GM23248 (cell line): ENCODE measurements around the gene C1QTNF6. TPM values are rescaled to one million over a fixed set of nuclear protein-coding genes. Genes with fewer than 3 reads are reported as not detected.
A peak's percentile ranks its signal among the peaks of the same experiment; 100 is the strongest.

ENCODE experiments used
- DNase-seq: peaks from one replicate; pipeline ENCODE4 v3.0.0-alpha.2; 2015
- H2AFZ ChIP-seq: fragments of 200-600 bp; sonication (generic); 2 replicates; pipeline ENCODE4 v1.6.1; 2016; ENCODE audit warnings: antibody characterized with exemption
- H3F3A ChIP-seq: fragments of 200-600 bp; sonication (generic); 2 replicates; pipeline ENCODE4 v1.6.1; 2016; ENCODE audit warnings: mild to moderate bottlenecking, antibody characterized with exemption, mixed run types; ENCODE audit not compliant: insufficient read depth
- H3K27ac ChIP-seq: fragments of 200-600 bp; sonication (generic); 2 replicates; pipeline ENCODE4 v1.5.1; 2016; ENCODE audit warnings: mild to moderate bottlenecking
- H3K27me3 ChIP-seq: fragments of 200-600 bp; sonication (generic); replicated peaks from 2 replicates; pipeline ENCODE4 v1.6.1; 2016; ENCODE audit warnings: mild to moderate bottlenecking; ENCODE audit not compliant: insufficient read depth
- H3K36me3 ChIP-seq: fragments of 200-600 bp; sonication (generic); 2 replicates; pipeline ENCODE4 v1.6.1; 2016; ENCODE audit warnings: low read depth, mild to moderate bottlenecking
- H3K4me1 ChIP-seq: fragments of 200-600 bp; sonication (generic); 2 replicates; pipeline ENCODE4 v1.6.1; 2016; ENCODE audit warnings: mild to moderate bottlenecking; ENCODE audit not compliant: insufficient read depth
- H3K4me2 ChIP-seq: fragments of 200-600 bp; sonication (generic); one replicate; pipeline ENCODE4 v1.6.1; 2016; ENCODE audit warnings: mild to moderate bottlenecking; ENCODE audit not compliant: unreplicated experiment
- H3K4me3 ChIP-seq: fragments of 200-600 bp; sonication (generic); 2 replicates; pipeline ENCODE4 v1.5.1; 2016; ENCODE audit warnings: mild to moderate bottlenecking
- H3K79me2 ChIP-seq: fragments of 200-600 bp; sonication (generic); 2 replicates; pipeline ENCODE4 v1.6.1; 2016; ENCODE audit warnings: mild to moderate bottlenecking; ENCODE audit not compliant: insufficient read depth
- H3K9ac ChIP-seq: fragments of 200-600 bp; sonication (generic); 2 replicates; pipeline ENCODE4 v1.6.1; 2016; ENCODE audit warnings: mild to moderate bottlenecking
- H3K9me2 ChIP-seq: fragments of 200-600 bp; sonication (generic); 2 replicates; pipeline ENCODE4 v1.6.1; 2016; ENCODE audit warnings: mixed run types, mild to moderate bottlenecking, moderate library complexity; ENCODE audit not compliant: insufficient read depth
- H3K9me3 ChIP-seq: fragments of 200-600 bp; sonication (generic); one replicate; pipeline ENCODE4 v1.6.1; 2017; ENCODE audit warnings: low read depth
- H4K20me1 ChIP-seq: fragments of 200-600 bp; sonication (generic); 2 replicates; pipeline ENCODE4 v1.6.0; 2016; ENCODE audit not compliant: insufficient read depth
- EZH2 ChIP-seq: fragments of 200-600 bp; sonication (generic); IDR thresholded peaks from 2 replicates; pipeline ENCODE4 v1.6.1; 2018; ENCODE audit warnings: antibody characterized with exemption, mild to moderate bottlenecking; ENCODE audit not compliant: insufficient read depth, poor library complexity, severe bottlenecking
- EZH2phosphoT487 ChIP-seq: fragments of 200-600 bp; sonication (generic); IDR thresholded peaks from 2 replicates; pipeline ENCODE4 v1.6.1; 2018; ENCODE audit warnings: antibody characterized with exemption, moderate library complexity, mild to moderate bottlenecking, low read depth; ENCODE audit not compliant: insufficient read depth
- WGBS, 2 experiments: methylation state at CpG; one replicate each; pipeline ENCODE4 v1.1.6; 2015 to 2017; ENCODE audit warnings: low lambda C conversion rate in 2 of 2, low coverage in 1 of 2; ENCODE audit errors: missing lambda C conversion rate in 2 of 2; 5-methylcytosine and 5-hydroxymethylcytosine counted together
- in situ Hi-C: fragments of 300-500 bp; cut with MboI; formaldehyde crosslinking; loops from 2 replicates; pipeline ENCODE4 v1.15.0; 2020
- polyA plus RNA-seq: library from polyadenylated mRNA; unstranded; fragments of >200 nt; fragmentation: Nextera tagmentation; extraction: Ambion mirVana; gene quantifications from 2 replicates; pipeline ENCODE4 v1.2.1, GENCODE V29; 2016
- total RNA-seq: library from RNA; depleted of rRNA; stranded (reverse); fragments of >200 nt; shearing (Covaris generic); gene quantifications from 2 replicates; pipeline ENCODE4 v1.2.3, GENCODE V29; 2014

The C1QTNF6 gene
- total and polyA plus RNA-seq, 2 experiments from 2014 or later, result 4.0 to 8.9 TPM

- peak overlapping the region; percentile 72 for H3K4me2 ChIP-seq
- H3K4me1 ChIP-seq, result peaks cover 23% of the 10 kb centered on the region
- 67 to 70% methylated on average over 17 to 20 of the region's 20 CpGs for WGBS, 2 experiments
- H3K9me3 ChIP-seq, result no peaks in the 10 kb centered on the region
- peak overlapping the region; percentile 55; the same call in 1 of the 2 replicates for H3K9ac ChIP-seq
- H3K4me3 ChIP-seq, result no peak overlapping the region
- H3K27me3 ChIP-seq, result no peaks in the 10 kb centered on the region
- no peaks in the 10 kb centered on the region for H3K36me3 ChIP-seq
- DNase-seq, result peak; percentile 53
- peaks cover 13% of the 10 kb centered on the region; the same call in 1 of the 2 replicates for H3F3A ChIP-seq
- H3K79me2 ChIP-seq, result no peaks in the 10 kb centered on the region
- H2AFZ ChIP-seq, result no peak overlapping the region
- H3K9me2 ChIP-seq, result no peaks in the 10 kb centered on the region
- H3K27ac ChIP-seq, result peak overlapping the region; percentile 79
- in situ Hi-C loops, result no loop called here
- TF ChIP-seq EZH2phosphoT487 (no peak), EZH2 (no peak)
- H4K20me1 ChIP-seq, result no peaks in the 10 kb centered on the region
Measured at GRCh38 chr22:37228106-37229011, 40.3 kb upstream of the C1QTNF6 start.

GRCh38 chr22:37226514-37226913 is 38.5 kb upstream of the C1QTNF6 start:
- 94 to 97% methylated on average over 13 to 14 of the region's 14 CpGs for WGBS, 2 experiments
- H4K20me1 ChIP-seq, result no peaks in the 10 kb centered on the region
- peaks cover 13% of the 10 kb centered on the region; the same call in 1 of the 2 replicates for H3F3A ChIP-seq
- H3K27ac ChIP-seq, result no peak overlapping the region
- TF ChIP-seq EZH2, result no peak
- TF ChIP-seq EZH2phosphoT487, result no peak
- H3K79me2 ChIP-seq, result no peaks in the 10 kb centered on the region
- no peak for DNase-seq
- H3K9me2 ChIP-seq, result no peaks in the 10 kb centered on the region
- H3K9ac ChIP-seq, result no peak overlapping the region
- in situ Hi-C loops, result no loop called here
- no peak overlapping the region for H3K4me3 ChIP-seq
- no peaks in the 10 kb centered on the region for H3K27me3 ChIP-seq
- H2AFZ ChIP-seq, result no peak overlapping the region
- H3K36me3 ChIP-seq, result no peaks in the 10 kb centered on the region
- H3K4me1 ChIP-seq, result peaks cover 23% of the 10 kb centered on the region
- H3K9me3 ChIP-seq, result no peaks in the 10 kb centered on the region
- no peak overlapping the region for H3K4me2 ChIP-seq

- H3K4me2 ChIP-seq, result no peak overlapping the region
- no peak for TF ChIP-seq EZH2phosphoT487
- no peak for TF ChIP-seq EZH2
- no peak overlapping the region for H3K4me3 ChIP-seq
- no peak overlapping the region for H2AFZ ChIP-seq
- H4K20me1 ChIP-seq, result no peaks in the 10 kb centered on the region
- 80 to 82% methylated on average over 4 of the region's 4 CpGs for WGBS, 2 experiments
- DNase-seq, result no peak
- no peaks in the 10 kb centered on the region for H3K27me3 ChIP-seq
- no peak overlapping the region for H3K27ac ChIP-seq
- no peaks in the 10 kb centered on the region for H3K36me3 ChIP-seq
- no peaks in the 10 kb centered on the region for H3K9me2 ChIP-seq
- H3K9ac ChIP-seq, result no peak overlapping the region
- in situ Hi-C loops, result no loop called here
- peaks cover 13% of the 10 kb centered on the region; the same call in 1 of the 2 replicates for H3F3A ChIP-seq
- peaks cover 23% of the 10 kb centered on the region for H3K4me1 ChIP-seq
- no peaks in the 10 kb centered on the region for H3K9me3 ChIP-seq
- H3K79me2 ChIP-seq, result no peaks in the 10 kb centered on the region
Measured at GRCh38 chr22:37226087-37226486, 38.0 kb upstream of the C1QTNF6 start.

GRCh38 chr22:37225481-37225880 is 37.4 kb upstream of the C1QTNF6 start:
- no peak overlapping the region for H3K4me3 ChIP-seq
- no peaks in the 10 kb centered on the region for H3K36me3 ChIP-seq
- H3K27ac ChIP-seq, result no peak overlapping the region
- no peak overlapping the region for H3K4me2 ChIP-seq
- H4K20me1 ChIP-seq, result no peaks in the 10 kb centered on the region
- no peaks in the 10 kb centered on the region for H3K9me3 ChIP-seq
- no peaks in the 10 kb centered on the region for H3K79me2 ChIP-seq
- no peak overlapping the region for H3K9ac ChIP-seq
- in situ Hi-C loops, result no loop called here
- DNase-seq, result no peak
- peaks cover 11% of the 10 kb centered on the region; the same call in 1 of the 2 replicates for H3F3A ChIP-seq
- no peak overlapping the region for H2AFZ ChIP-seq
- H3K4me1 ChIP-seq, result peaks cover 20% of the 10 kb centered on the region
- TF ChIP-seq EZH2phosphoT487, result no peak
- TF ChIP-seq EZH2, result no peak
- no peaks in the 10 kb centered on the region for H3K27me3 ChIP-seq
- 56 to 61% methylated on average over 8 of the region's 8 CpGs for WGBS, 2 experiments
- no peaks in the 10 kb centered on the region for H3K9me2 ChIP-seq
